Tibial nerve (tissue), 3 donors: ENCODE data around the gene CBX5.

Experiments used
- CTCF ChIP-seq, 5 experiments: fragments of 200-600 bp in 3 of 5; fragments of 450-650 bp in 2 of 5; sonication (generic) in 3 of 5; IDR thresholded peaks; one replicate each; pipeline ENCODE4 v1.5.1; 2016 to 2019; ENCODE audit warnings: antibody characterized with exemption in 5 of 5, mild to moderate bottlenecking in 3 of 5, moderate library complexity in 2 of 5
- POLR2A ChIP-seq, 2 donors: fragments of 450-650 bp; IDR thresholded peaks; one replicate each; pipeline ENCODE4 v1.6.1; 2017; ENCODE audit warnings: antibody characterized with exemption in 2 of 2, mild to moderate bottlenecking in 2 of 2, moderate library complexity in 2 of 2

GRCh38 chr12:54206791-54207190, 73.1 kb downstream of the CBX5 start:
- TF ChIP-seq CTCF (IDR thresholded peaks at IDR 0.05): no peak
- no peak for TF ChIP-seq POLR2A (IDR thresholded peaks at IDR 0.05)
